Fibroblast of the aortic adventitia (primary cell): Measurements from ENCODE around the gene UBR3. TPM values are rescaled to one million over a fixed set of nuclear protein-coding genes. Genes with fewer than 3 reads are reported as not detected.
A peak's percentile ranks its signal among the peaks of the same experiment; 100 is the strongest.

ENCODE experiments used
- DNase-seq: peaks from one replicate; pipeline ENCODE4 v3.0.0-alpha.2; 2010; ENCODE audit warnings: low read depth
- H3K4me3 ChIP-seq: 2 replicates; pipeline ENCODE4 v1.5.1; 2011; ENCODE audit warnings: low read depth, mild to moderate bottlenecking, control low read depth, low read length, moderate library complexity
- CTCF ChIP-seq: IDR thresholded peaks from 2 replicates; pipeline ENCODE4 v1.5.1; 2011; ENCODE audit warnings: mild to moderate bottlenecking, low read length, control low read depth, inconsistent platforms; ENCODE audit not compliant: insufficient read depth
- total RNA-seq: library from RNA; depleted of rRNA; stranded (reverse); fragments of >200 nt; gene quantifications from 2 replicates; pipeline ENCODE4 v1.2.3, GENCODE V29; 2012; ENCODE audit warnings: low replicate concordance

The UBR3 gene
- total RNA-seq, 1 donor, result 45.5 TPM

GRCh38 chr2:170070778-170071177 lies 243.5 kb downstream of the UBR3 start:
- DNase-seq, result no peak
- no peak overlapping the region for H3K4me3 ChIP-seq
- no peak for TF ChIP-seq CTCF

- no peak overlapping the region for H3K4me3 ChIP-seq
- TF ChIP-seq CTCF, result no peak
- peak; percentile 95 for DNase-seq
Measured at GRCh38 chr2:170073288-170073687, 246.0 kb downstream of the UBR3 start.

- TF ChIP-seq CTCF, result no peak
- H3K4me3 ChIP-seq, result no peak overlapping the region
- DNase-seq, result no peak
Measured at GRCh38 chr2:170076189-170076588, 248.9 kb downstream of the UBR3 start.

GRCh38 chr2:170077830-170078569 lies 250.7 kb downstream of the UBR3 start:
- TF ChIP-seq CTCF, result no peak

DNA sequence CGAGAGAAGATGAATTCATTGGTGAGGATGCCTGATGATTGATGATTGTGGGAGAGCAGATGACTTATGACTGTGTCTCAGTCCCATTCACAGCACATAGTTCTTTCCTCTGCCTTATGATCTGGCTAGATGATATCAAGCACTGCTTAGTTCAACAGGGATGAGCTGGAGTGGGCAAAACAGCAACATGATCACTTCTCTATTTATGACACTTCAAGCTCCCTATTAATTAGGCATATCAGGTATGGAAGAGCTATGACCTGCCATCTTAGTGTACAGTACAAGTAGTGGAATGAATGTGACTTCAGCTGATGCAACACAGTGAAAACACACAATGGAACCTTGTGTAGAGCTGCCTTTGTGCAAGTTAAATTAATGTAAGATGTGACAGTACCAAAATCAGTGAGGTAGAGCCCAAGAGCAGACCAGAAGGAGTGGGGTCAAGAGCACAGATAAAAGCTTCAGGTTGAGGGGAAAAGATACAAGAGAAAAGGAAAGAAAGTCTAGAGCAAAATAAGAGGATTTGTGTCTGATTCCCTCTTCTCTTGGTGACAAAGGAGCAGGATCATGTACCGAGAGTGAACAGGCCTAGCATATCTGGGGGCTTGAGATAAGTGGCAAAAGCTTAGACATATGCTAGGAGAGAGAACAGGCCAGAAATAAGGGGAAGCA lies 257.7 kb downstream of the UBR3 start:
- TF ChIP-seq CTCF, result no peak
- H3K4me3 ChIP-seq, result no peak overlapping the region
- peak; percentile 11 for DNase-seq

More at GRCh38 chr2:170077830-170078569, 250.7 kb downstream of the UBR3 start:
- H3K4me3 ChIP-seq, result no peak overlapping the region
- DNase-seq, result no peak

DNA sequence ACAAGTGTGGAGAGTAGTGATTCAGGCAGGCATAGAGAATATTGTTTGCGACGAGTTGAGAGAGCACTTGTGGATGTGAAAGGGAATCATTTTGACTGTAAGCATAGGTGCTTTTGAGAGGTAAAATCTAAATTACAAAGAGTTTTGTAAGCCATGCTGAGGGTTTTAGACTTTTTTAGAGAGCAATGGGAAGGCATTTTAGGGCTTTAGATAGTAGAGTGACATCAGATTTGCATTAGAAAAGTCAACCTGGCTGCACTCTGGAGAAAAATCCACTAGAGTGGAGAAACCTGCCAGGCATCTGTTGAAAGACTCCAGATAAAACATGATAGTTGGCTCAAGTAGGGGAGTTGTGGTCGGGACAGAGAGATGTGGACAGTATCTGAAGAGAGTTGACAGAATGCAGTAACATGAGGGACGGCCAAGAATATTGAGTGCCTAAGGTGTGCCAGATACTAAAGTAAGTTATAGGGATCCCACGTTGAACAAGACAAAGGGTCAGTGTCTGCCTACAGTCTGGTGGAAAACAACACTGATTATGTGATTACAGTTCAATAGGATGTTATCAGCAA lies 258.9 kb downstream of the UBR3 start:
- no peak for TF ChIP-seq CTCF

More for the DNA sequence above, 258.9 kb downstream of the UBR3 start:
- H3K4me3 ChIP-seq, result no peak overlapping the region
- DNase-seq, result peak; percentile 54
